COR-L47 (cell line): ENCODE measurements around the gene TBX4.

Experiments
- DNase-seq: peaks from one replicate; lab custom pipeline; 2025; lab: John Stamatoyannopoulos, UW

The TBX4 gene

DNA sequence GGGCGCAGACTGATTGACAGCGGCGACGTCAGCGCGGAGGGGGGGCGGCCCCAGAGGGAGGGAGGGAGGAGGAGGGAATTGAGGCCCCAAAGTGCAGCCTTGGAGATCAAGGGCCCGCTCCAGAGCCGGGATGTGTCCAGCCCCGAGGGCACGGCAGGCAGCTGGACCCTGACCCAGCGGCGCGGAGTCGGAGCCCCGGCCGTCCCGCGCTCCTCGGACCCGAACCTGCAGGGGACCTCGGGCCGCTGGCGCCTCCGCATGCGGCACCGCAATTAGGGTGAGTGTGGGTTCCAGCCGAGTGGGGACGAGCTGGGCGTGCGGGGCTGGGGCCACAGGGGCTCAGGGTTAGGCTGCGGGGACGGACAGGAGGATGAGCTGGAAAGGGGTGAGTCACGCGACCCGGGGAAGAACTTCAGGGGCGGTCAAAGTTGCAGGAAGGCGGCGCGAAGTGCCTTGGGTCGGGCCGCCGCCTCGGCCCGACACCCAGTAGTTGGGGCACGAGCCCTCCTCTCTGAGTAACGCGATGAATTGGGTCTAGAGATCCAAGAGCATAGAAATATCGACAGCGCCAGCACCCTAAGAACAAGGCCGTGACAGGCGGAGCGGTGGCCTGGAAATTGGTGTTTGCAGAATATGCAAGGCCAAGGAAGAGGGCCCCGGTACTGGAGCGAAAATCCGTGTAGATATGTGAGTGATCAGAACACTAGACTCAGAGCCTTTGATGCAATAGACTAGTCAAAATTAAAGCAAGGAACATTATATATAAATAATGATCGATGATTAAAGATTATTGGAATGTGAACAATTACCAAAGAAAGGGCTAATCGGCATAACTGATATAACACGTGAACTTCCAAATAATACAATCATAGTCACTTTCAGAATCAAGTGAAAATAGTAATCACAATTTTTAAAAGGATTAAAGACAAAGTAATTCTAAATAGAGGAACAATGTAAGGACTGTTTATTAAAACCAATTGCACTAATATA, at the start of gene TBX4:
Gene TBX4, plus strand, starts transcription at position 122 of the 990 bp plus-strand sequence. CDS start 4,069 bp downstream, outside the sequence.
- no peak for DNase-seq

DNA sequence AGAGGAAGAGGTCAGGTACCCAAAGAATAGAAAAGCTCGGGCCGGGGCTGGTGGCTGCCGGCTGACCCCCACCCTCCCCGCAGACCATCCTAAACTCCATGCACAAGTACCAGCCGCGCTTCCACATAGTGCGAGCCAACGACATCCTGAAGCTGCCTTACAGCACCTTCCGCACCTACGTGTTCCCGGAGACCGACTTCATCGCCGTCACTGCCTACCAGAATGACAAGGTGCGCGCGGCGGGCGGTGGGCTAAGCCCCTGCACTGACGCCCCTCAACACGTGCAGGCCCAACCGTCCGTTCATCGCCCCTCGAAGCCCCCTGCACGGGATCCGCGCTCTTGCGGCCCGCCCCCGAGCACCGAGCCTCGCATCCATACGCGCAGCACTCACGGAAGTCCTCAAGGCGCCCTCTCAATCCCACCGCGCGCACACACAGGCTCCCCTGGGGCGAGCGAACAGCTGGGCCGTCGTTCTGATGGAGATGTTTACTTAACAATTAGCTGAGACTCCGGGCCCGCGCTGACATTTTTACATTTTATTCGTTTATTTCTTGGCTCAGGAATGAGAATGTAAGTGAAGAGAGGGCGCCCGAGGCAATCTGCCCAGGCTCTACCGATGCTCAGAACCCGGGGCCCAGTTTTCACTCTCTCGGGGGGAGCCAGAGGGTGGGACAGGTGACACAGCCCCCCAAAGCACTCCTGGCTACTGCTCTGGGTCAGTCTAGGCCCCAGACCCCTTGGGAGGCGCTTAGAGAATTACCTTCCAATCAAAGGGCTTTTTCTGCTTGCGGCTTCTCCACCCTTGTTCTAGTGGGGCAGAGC, 49.0 kb upstream of the TBX4 start:
- DNase-seq, result peak; percentile 2

DNA sequence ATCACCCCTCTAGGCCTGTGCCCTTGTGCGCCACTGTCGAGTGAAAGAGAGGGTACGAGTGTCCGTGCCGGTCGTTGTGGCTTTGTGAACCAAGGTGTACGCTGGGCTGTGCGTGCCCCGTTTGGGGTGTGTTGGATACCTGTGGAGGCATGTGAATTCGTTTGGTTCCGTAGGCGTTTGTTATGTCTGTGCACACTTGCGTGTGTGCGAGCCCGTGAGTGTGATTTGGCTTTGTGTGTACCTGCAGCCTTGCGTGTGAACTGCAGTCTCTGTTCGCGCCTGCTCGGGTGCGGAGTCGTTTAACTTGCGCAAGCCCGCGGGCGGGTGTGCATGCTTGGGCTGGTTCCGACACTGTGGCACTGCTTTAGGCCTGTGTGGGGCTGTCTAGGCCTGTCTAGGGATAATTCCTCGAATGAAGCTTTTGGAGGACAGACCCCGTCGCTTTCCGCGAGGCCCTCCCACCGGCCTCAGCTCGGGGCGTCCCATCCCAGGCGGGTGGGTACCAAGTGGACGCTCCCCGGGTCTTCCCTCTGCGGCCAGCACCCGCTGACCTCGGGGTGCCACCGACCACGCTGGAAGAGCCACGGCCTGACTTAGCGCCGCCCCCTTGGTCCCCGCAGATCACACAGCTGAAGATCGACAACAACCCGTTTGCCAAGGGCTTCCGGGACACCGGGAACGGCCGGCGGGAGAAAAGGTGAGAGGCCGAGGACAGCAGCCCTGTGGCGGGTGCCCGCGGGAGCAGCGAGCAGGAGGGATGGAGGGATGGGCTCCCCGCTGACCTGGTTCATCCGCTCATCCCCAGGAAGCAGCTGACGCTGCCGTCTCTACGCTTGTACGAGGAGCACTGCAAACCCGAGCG, 48.2 kb upstream of the TBX4 start:
- no peak for DNase-seq

DNA sequence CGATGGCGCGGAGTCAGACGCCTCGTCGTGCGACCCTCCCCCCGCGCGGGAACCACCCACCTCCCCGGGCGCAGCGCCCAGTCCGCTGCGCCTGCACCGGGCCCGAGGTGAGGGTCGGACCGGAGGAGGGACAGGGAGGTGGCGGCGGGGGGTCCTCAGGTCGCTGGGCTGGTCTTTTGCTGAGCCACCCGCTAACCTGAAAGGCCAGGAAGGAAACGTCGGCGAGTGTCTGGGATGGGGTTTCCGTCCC, 47.6 kb upstream of the TBX4 start:
- DNase-seq, result no peak

DNA sequence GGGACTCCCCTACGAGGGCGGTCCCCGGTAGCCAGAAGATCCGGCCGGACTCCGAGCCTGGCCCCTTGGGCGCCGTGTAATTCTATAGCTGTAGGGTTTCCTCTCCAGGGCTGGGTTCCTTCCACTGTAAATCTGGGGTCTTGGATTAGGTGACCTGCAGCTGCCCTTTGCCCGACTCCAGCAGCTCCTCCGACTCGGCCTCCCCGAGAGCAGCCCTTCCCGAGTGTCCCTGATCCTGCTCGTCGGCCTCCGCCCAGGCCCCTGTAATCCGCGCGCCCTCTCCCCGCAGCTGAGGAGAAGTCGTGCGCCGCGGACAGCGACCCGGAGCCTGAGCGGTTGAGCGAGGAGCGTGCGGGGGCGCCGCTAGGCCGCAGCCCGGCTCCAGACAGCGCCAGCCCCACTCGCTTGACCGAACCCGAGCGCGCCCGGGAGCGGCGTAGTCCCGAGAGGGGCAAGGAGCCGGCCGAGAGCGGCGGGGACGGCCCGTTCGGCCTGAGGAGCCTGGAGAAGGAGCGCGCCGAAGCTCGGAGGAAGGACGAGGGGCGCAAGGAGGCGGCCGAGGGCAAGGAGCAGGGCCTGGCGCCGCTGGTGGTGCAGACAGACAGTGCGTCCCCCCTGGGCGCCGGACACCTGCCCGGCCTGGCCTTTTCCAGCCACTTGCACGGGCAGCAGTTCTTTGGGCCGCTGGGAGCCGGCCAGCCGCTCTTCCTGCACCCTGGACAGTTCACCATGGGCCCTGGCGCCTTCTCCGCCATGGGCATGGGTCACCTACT, 47.1 kb upstream of the TBX4 start:
- DNase-seq, result no peak

DNA sequence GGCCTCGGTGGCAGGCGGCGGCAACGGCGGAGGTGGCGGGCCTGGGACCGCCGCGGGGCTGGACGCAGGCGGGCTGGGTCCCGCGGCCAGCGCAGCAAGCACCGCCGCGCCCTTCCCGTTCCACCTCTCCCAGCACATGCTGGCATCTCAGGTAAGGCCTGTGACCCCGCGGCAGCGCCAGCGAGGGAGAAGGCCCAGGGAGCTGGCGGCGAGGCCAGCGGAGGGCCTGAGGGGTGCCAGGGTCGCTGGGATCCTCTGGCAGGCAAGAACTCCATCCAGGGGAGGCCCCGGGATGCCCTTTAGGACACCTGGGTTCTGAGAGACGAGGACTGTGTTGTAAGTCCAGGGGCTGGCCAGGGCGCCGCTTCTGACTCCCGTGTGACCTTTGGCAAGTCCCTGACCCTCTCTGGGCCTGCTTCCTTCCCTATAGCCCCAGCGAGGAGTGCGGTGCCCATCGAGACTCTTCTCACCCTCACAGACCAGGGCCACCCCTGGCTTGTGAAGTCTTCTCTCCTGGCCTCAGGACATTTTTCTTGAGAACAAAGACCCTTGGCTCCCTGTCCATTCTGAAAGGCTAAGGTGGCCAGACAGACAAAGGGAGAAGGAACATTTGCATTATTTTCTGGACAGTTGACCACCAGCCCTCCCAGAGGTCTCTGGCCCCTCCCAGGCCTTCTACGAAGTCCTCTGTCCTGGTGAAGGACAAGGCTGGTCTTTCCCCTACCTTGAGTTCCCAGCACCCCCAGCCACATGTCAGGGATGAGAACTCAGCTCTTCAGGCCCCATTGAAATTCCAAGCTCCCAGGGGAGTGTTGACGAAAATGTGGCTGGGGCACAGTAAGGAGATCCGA, 46.3 kb upstream of the TBX4 start:
- no peak for DNase-seq

DNA sequence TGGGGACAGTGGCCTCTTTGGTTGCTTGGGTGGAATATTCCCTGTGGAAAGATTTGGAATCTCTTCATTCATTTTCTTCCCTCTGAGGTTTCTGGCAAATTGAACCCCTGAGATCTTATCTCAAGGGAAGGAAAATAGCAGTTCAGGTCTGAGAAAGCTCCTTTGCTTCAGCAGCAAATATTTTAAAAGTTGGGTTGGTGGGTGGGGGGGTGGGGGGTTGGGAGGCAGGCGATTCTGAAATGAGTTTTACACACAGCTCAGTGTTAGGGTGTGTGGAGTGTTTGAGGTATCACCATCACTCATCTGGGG, 45.7 kb upstream of the TBX4 start:
- DNase-seq, result no peak

DNA sequence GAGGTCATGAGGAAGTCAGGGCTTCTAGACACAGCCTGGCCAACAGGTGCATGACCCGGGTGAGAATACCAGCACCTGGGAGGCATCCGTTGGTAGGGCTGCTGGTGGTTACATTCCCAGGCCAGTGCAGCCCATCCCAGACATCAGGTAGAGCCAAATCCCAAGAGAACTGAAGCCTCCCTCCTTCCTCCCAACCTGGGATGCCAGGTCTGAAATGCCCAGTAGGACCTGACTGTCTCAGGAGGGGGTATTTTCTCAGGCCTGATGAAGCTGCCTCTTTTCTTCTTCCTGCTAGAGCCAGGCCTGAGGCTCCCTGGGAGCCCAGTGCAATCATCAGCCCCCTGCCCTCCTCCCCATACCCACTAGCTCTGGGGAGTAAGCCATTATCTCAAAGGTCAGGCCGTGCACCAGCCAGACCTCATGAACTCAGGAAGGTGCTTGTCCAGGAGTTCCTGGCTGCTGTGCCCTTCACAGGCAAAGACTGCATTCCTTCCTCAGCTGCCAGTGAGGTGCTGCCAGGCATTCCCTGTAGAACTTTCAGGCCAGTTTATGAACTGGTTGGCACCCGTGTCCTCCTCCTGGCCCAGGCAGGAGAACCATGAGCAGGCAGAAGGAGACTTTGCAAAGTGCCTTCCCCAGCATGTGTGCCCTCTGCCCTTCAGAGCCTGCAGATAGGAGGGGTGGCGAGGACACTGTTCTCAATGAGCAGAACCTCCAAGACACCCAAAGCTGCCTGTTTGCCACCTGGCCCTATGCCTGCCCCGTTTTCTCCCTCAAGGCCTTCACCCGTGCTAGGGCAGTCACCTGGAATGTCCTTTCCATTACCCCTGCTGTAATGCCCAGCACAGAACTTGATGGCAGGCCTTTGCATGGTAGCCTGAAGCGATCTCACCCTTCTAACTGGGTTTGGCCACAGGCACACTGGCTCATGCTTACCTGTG, 45.0 kb upstream of the TBX4 start:
- no peak for DNase-seq

DNA sequence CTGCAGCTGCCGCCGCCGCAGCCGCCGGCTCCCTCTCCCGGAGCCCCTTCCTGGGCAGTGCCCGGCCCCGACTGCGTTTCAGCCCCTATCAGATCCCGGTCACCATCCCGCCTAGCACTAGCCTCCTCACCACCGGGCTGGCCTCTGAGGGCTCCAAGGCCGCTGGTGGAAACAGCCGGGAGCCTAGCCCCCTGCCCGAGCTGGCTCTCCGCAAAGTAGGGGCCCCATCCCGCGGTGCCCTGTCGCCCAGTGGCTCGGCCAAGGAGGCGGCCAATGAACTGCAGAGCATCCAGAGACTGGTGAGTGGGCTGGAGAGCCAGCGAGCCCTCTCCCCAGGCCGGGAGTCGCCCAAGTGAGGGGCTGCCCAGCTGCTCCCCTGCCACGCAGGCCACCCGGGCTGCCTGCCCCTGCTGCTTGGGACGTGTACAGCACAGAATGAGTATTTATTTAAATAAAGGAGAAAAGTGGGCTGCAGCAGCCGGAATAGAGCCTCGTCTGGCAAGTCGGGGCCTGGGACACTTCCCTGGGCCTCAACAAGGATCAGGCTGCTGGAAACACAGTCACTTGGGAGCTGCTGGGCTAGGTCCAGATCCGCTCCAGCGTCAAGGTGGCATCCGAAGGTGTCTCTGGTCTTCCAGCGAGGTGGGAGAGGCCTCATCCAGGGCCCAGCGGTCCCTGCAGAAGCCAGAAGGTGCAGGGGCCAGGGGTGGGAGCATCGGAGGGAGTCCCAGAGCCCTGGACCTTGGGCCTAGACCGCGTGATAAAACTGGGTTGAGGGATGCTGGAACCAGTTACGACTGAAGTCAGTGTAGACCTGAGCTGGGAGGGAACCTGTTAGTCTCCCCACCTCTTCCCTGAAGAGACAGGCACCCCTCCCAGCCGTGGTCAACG, 43.8 kb upstream of the TBX4 start:
- no peak for DNase-seq

DNA sequence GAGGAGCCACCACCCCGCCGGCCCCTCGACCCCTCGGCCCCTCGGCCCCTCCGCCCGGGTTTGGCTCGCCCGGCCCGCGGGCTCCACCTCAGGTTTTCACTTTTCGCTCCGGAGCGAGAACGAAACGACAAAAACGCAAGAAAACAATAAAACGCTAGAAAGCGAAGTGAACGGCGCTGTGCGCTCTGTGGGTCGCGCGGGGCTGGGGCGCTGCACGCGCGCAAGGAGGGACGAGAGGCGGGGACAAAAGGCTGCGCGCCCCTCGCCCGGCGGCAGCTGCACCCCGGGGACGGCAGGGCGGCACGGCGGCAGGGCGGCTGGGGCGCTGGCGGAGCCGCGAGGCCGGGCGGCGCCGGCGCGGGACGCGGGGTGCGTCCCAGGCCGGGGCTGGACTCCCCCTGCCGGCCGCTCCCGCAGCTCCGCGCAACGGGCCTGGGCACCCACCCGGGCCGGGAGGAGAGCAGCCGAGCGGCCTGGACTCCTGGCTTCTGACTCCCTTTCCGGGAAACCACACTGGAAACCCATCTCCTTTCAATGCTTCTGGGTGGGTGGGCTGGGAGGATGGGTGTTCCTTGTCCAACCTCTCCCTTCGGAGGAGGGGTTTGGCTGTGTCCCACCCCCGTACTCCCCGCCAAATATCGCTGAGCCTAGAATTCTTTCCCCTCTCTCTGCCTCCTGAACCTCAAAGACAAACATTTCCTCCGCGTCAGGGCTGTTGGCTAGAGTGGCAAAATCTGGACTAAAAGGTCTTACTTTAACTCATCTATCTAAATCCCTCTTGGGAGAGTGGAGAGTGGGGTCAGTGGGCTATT, 42.7 kb upstream of the TBX4 start:
- no peak for DNase-seq

DNA sequence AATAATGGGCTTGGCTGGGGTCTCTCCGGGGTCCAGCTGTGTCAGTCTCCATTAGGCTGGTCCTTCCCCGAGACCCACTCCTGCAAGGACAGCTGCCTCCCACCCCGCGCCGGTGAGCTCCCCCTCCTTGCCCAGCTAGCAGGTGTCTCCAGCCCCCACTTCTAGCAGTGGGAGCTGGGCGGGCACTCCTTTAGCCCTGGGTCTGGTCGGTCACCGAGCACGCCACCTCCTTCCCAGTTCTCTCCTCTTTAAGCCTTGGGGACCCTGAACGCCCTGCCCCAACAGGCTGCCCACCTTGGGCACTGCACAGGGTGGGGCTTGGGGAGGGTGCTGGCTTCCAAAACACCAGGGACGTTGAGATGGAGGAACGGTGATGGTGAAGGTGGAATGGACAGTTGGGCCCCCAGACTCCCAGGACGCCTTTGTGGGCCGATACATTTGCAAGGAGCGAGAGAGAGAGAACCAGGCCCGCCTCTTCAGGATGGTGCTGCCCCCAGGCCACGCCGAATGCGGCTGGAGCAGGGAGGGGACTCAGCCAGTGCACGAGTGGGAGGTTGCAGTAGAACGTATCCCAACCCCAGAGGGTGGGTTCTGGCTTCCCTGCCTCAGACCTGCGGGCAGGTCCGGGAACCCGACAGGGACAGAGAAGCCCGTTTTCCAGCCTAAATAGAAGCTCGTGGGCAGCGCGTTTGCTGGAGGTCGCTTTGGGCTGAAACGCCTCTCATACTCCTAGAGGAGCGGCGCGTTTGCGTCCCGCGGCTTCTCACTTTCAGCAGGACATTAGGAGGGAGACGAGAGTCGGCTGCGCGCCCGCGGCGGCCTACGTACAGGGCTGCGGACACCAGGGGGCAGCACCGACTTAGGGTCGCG, 41.8 kb upstream of the TBX4 start:
- no peak for DNase-seq

DNA sequence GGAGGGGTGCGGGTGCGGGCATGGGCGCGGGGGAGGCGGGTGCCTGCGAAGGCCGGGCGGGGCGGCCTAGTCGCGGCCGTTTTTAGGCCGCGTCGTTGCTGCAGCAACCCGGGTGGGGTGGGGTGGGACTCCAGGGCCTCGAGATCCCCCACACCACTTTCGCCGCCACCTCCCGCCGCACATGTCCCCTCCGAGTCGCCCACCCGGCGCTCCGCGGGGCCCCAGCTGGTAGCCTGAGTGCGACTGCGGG, 41.3 kb upstream of the TBX4 start:
- DNase-seq, result no peak

DNA sequence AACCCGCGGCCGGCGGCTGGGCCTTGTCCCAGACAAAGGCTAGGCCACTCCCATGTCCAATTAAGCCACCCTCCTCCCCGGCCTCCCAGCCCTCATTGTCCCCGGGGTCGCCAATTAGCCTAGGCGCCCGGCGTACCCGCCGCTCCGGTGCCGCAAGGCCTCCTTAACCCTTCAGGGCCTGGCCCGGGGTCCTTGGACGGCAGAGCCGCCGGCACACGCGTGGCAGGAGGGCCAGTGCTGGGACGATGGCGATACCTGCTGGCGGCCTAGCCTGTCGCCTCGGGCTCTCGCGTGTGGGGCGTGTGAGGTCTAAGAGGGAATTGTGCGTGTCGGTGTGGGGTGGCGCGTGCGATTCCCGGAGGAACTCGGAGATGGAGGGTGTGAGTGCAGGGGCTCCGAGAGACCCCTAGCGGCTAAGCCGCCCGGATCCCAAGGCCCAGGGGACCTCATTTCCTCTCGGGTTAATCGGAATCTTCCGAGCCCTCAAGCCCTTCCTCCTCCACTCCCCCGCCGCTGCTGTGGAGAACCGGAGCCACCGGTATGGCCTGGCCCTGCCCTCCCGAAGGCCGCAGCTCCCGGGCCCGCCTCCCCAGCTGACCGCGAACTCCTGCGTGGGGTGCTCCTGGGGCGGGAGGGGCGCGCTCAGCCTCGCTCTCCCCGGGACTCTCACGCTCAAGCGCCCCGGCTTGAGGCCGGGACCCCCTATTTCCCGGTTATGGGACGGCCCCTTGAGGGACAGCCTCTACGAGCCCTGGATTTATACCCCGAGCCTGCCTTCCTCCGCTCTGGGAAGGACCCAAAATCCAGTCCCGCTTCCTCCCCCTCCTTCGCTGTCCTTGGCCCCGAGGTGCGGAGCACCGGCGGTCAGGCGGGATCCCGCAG, 40.7 kb upstream of the TBX4 start:
- DNase-seq, result no peak

DNA sequence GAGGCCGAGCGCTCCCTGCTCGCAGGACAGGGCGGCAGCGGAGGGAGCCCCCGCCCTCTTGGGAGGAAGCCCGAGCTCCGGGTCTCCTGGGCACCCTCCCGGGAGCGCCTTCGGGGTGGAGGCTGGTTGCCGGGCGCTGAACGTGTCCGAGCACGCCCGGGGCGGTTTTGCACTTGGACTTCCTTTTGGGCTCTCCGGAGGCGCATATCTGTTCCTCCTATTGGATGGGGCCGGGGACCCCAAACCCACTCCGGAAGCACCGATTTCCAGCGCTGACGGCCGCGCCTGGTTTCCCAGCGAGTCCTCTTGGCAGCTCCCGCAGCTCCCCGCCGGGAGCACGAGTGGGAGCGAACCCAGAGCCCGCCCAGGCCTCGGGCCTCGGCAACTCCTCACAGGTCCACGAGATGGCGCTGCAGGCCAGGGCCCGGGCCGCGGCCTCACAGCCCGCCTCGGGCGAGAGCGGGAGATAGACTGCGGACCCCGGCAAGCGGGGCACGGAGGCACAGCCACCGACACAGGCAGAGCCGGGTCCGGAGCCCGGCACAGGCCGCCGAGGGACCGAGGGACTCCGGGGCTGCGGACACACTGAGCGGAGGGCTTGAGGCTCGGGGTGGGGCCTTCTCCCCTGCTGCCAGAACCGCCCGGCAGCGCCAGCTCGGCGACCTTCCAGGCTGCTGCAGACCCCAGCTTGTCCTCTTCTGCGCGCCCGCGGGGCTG, 39.9 kb upstream of the TBX4 start:
- DNase-seq, result peak; percentile 44
